ENCODE measurements around the gene SLC15A3. TPM values are rescaled to one million over a fixed set of nuclear protein-coding genes. Genes with fewer than 3 reads are reported as not detected.

Gene SLC15A3
- total RNA-seq, 2 donors from 2014 or later, result 24.8 to 30.6 TPM

- intact Hi-C loops (cut with DNase I), result no loop called here
- DNase-seq, result no peak
- ATAC-seq, result peak; percentile 28 to 39
These were observed 421 bp downstream of the SLC15A3 start for GRCh38 chr11:60951606-60951903.

GRCh38 chr11:60950933-60951605, 907 bp downstream of the SLC15A3 start:
- ATAC-seq, result peak in 1 of 2 donors; percentile 31
- no peak for DNase-seq
- intact Hi-C loops (cut with DNase I), result no loop called here

GRCh38 chr11:60950024-60950423, 2.0 kb downstream of the SLC15A3 start:
- DNase-seq, result no peak
- no peak for ATAC-seq
- intact Hi-C loops (cut with DNase I), result no loop called here

- ATAC-seq, result no peak
These were observed 3.7 kb downstream of the SLC15A3 start for GRCh38 chr11:60948250-60948649.

GRCh38 chr11:60947700-60948099, 4.3 kb downstream of the SLC15A3 start:
- DNase-seq, result no peak
- no peak for ATAC-seq
- intact Hi-C loops (cut with DNase I), result no loop called here

More at GRCh38 chr11:60948250-60948649, 3.7 kb downstream of the SLC15A3 start:
- intact Hi-C loops (cut with DNase I), result no loop called here
- DNase-seq, result no peak

GRCh38 chr11:60946601-60947264, 5.2 kb downstream of the SLC15A3 start:
- ATAC-seq (no peak), DNase-seq (no peak)
- intact Hi-C loops (cut with DNase I), result no loop called here

- intact Hi-C loops (cut with DNase I), result no loop called here
- DNase-seq (no peak), ATAC-seq (no peak)
These were observed 6.7 kb downstream of the SLC15A3 start for GRCh38 chr11:60945295-60945667.

- no peak for ATAC-seq
- DNase-seq, result no peak
- intact Hi-C loops (cut with DNase I), result no loop called here
These were observed 7.3 kb downstream of the SLC15A3 start for GRCh38 chr11:60944490-60945294.

GRCh38 chr11:60942970-60943565, 8.9 kb downstream of the SLC15A3 start:
- ATAC-seq (no peak), DNase-seq (no peak)
- intact Hi-C loops (cut with DNase I), result no loop called here

GRCh38 chr11:60942219-60942618, 9.8 kb downstream of the SLC15A3 start:
- intact Hi-C loops (cut with DNase I), result no loop called here
- DNase-seq (no peak), ATAC-seq (no peak)

GRCh38 chr11:60941371-60942119, 10.4 kb downstream of the SLC15A3 start:
- no peak for ATAC-seq
- DNase-seq, result no peak
- intact Hi-C loops (cut with DNase I), result no loop called here

- ATAC-seq (no peak), DNase-seq (no peak)
- intact Hi-C loops (cut with DNase I), result no loop called here
These were observed 12.1 kb downstream of the SLC15A3 start for GRCh38 chr11:60939855-60940254.

- ATAC-seq, result no peak
These were observed 12.7 kb downstream of the SLC15A3 start for GRCh38 chr11:60939301-60939700.

GRCh38 chr11:60938500-60938899, 13.5 kb downstream of the SLC15A3 start:
- DNase-seq (no peak), ATAC-seq (no peak)
- intact Hi-C loops (cut with DNase I), result no loop called here

More at GRCh38 chr11:60939301-60939700, 12.7 kb downstream of the SLC15A3 start:
- intact Hi-C loops (cut with DNase I), result no loop called here
- DNase-seq, result no peak

- no peak for ATAC-seq
- intact Hi-C loops (cut with DNase I), result no loop called here
- no peak for DNase-seq
These were observed 14.2 kb downstream of the SLC15A3 start for GRCh38 chr11:60937811-60938210.

GRCh38 chr11:60937144-60937527, 14.8 kb downstream of the SLC15A3 start:
- intact Hi-C loops (cut with DNase I), result no loop called here
- peak; percentile 70 for DNase-seq
- peak; percentile 26 to 49 for ATAC-seq

- intact Hi-C loops (cut with DNase I), result no loop called here
- peak in 1 of 2 donors; percentile 2 for ATAC-seq
- no peak for DNase-seq
These were observed 15.4 kb downstream of the SLC15A3 start for GRCh38 chr11:60936467-60937143.

- no peak for DNase-seq
- intact Hi-C loops (cut with DNase I), result no loop called here
- peak in 1 of 2 donors; percentile 12 for ATAC-seq
These were observed 16.1 kb downstream of the SLC15A3 start for GRCh38 chr11:60935676-60936442.

Data from left cardiac atrium (tissue), 4 donors.